GM12864 (cell line): Measurements from ENCODE around the gene ST7.

Experiments used
- DNase-seq: peaks from one replicate; pipeline ENCODE4 v3.0.0-alpha.2; 2011; ENCODE audit warnings: low read depth
- H3K4me3 ChIP-seq: 2 replicates; pipeline ENCODE4 v1.5.1; 2011; ENCODE audit warnings: mild to moderate bottlenecking, low read depth, low read length, control low read depth
- CTCF ChIP-seq: IDR thresholded peaks from 2 replicates; pipeline ENCODE4 v1.5.1; 2011; ENCODE audit warnings: low read depth, mild to moderate bottlenecking, moderate library complexity, low read length, control low read depth, inconsistent platforms; ENCODE audit errors: missing control alignments

ST7 gene

GRCh38 chr7:117009705-117010361 is 56.5 kb downstream of the ST7 start:
- DNase-seq = no peak
- H3K4me3 ChIP-seq = no peak overlapping the region; the same call in 1 of the 2 replicates
- no peak for TF ChIP-seq CTCF

GRCh38 chr7:117010375-117011133 is 57.3 kb downstream of the ST7 start:
- peak overlapping the region; percentile 36; the same call in 1 of the 2 replicates for H3K4me3 ChIP-seq
- TF ChIP-seq CTCF = no peak
- DNase-seq = peak; percentile 70

- no peak overlapping the region; the same call in 1 of the 2 replicates for H3K4me3 ChIP-seq
- DNase-seq = peak; percentile 89
- no peak for TF ChIP-seq CTCF
Observed at GRCh38 chr7:117011419-117012260, 58.3 kb downstream of the ST7 start.

GRCh38 chr7:117012284-117012683 is 59.0 kb downstream of the ST7 start:
- no peak for TF ChIP-seq CTCF
- H3K4me3 ChIP-seq = no peak overlapping the region; the same call in 1 of the 2 replicates
- DNase-seq = no peak

GRCh38 chr7:117012696-117013095 is 59.4 kb downstream of the ST7 start:
- no peak overlapping the region for H3K4me3 ChIP-seq
- peak; percentile 51 for DNase-seq
- peak; percentile 58 for TF ChIP-seq CTCF

GRCh38 chr7:117014099-117014656 is 60.9 kb downstream of the ST7 start:
- TF ChIP-seq CTCF = no peak
- DNase-seq = no peak
- H3K4me3 ChIP-seq = no peak overlapping the region; the same call in 1 of the 2 replicates
